Gastrocnemius medialis (tissue), 4 donors: ENCODE measurements around the gene WDR87.

Experiments
- CTCF ChIP-seq, 5 experiments: fragments of 450-650 bp in 3 of 5; fragments of 200-600 bp in 2 of 5; sonication (generic) in 2 of 5; IDR thresholded peaks in 4 of 5; conservative IDR thresholded peaks in 1 of 5; 1 replicate in 4 of 5; 2 replicates in 1 of 5; pipeline ENCODE4 v1.5.1; 2016 to 2019; ENCODE audit warnings: antibody characterized with exemption in 5 of 5, mild to moderate bottlenecking in 3 of 5, moderate library complexity in 3 of 5
- POLR2A ChIP-seq, 2 donors: fragments of 450-650 bp; IDR thresholded peaks; one replicate each; pipeline ENCODE4 v1.6.1; 2017; ENCODE audit warnings: antibody characterized with exemption in 2 of 2, mild to moderate bottlenecking in 2 of 2, moderate library complexity in 2 of 2

GRCh38 chr19:37943480-37943879 is 37.1 kb upstream of the WDR87 start:
- TF ChIP-seq POLR2A (IDR thresholded peaks at IDR 0.05) = no peak
- no peak for TF ChIP-seq CTCF (IDR thresholded peaks at IDR 0.05 in 4 of 5, conservative IDR thresholded peaks at IDR 0.05 in 1 of 5)
